ENCODE data around the gene NVL. TPM values are rescaled to one million over a fixed set of nuclear protein-coding genes. Genes with fewer than 3 reads are reported as not detected.

The NVL gene
- total and polyA plus RNA-seq, 10 of the 15 experiments (the other 5 are each of a cell fraction or from before 2014, with no cell fraction given), result 20.3 to 49.6 (median 35.2) TPM

DNA sequence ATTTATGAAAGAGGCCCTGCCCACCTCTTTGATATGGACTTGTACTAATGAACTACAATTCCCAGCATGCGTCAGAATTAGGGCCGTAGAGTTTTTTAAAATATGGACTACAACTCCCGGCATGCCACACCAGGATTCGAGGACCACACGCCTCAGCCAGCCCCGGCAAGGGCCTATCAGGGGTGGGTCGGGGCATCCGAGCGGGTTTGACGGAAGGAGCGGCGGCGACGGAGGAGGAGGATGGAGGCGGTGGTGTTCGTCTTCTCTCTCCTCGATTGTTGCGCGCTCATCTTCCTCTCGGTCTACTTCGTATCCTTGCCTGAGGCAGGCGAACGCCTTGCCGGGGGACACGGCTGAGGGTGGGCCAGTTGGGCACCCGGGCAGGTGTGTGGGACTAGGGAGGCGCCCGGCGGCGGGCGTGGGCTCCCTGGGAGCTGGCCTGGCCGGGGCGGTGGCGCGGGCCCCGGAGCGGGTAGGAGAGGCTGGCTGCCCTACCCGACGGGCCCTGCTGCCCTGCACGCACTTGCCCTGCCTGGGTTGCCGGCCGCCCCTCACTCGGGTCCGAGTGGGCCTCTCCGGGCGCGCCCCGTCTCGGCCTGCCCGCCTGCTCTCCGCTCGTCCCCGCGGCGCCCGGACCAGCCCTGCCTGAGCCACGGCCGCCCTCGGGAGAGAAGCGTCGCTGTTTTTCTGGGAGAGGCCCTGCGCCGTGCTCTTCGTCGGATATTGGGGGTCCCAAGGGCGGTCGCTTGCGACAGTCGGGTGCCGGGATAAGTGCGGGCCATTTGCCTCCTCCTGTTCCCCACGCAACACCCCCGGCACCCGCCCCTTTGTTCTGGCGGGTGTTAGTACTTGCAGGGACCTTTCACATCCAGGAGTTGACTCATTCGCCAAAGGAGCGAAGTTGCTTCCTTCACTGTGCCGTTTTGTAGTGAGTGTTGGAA is 27.0 kb upstream of the NVL start, which contains the start of gene CNIH4 (continued):
- TF ChIP-seq, protein P1, sequence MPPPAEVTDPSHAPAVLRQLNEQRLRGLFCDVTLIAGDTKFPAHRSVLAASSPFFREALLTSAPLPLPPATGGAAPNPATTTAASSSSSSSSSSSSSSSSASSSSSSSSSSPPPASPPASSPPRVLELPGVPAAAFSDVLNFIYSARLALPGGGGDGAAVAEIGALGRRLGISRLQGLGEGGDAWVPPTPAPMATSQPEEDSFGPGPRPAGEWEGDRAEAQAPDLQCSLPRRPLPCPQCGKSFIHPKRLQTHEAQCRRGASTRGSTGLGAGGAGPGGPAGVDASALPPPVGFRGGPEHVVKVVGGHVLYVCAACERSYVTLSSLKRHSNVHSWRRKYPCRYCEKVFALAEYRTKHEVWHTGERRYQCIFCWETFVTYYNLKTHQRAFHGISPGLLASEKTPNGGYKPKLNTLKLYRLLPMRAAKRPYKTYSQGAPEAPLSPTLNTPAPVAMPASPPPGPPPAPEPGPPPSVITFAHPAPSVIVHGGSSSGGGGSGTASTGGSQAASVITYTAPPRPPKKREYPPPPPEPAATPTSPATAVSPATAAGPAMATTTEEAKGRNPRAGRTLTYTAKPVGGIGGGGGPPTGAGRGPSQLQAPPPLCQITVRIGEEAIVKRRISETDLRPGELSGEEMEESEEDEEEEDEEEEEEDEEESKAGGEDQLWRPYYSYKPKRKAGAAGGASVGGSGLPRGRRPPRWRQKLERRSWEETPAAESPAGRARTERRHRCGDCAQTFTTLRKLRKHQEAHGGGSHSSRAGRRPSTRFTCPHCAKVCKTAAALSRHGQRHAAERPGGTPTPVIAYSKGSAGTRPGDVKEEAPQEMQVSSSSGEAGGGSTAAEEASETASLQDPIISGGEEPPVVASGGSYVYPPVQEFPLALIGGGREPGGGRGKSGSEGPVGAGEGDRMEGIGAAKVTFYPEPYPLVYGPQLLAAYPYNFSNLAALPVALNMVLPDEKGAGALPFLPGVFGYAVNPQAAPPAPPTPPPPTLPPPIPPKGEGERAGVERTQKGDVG (CRISPR knock-in tag; IDR thresholded peaks at IDR 0.05), result no peak
- TF ChIP-seq, protein P2, sequence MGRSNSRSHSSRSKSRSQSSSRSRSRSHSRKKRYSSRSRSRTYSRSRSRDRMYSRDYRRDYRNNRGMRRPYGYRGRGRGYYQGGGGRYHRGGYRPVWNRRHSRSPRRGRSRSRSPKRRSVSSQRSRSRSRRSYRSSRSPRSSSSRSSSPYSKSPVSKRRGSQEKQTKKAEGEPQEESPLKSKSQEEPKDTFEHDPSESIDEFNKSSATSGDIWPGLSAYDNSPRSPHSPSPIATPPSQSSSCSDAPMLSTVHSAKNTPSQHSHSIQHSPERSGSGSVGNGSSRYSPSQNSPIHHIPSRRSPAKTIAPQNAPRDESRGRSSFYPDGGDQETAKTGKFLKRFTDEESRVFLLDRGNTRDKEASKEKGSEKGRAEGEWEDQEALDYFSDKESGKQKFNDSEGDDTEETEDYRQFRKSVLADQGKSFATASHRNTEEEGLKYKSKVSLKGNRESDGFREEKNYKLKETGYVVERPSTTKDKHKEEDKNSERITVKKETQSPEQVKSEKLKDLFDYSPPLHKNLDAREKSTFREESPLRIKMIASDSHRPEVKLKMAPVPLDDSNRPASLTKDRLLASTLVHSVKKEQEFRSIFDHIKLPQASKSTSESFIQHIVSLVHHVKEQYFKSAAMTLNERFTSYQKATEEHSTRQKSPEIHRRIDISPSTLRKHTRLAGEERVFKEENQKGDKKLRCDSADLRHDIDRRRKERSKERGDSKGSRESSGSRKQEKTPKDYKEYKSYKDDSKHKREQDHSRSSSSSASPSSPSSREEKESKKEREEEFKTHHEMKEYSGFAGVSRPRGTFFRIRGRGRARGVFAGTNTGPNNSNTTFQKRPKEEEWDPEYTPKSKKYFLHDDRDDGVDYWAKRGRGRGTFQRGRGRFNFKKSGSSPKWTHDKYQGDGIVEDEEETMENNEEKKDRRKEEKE (IDR thresholded peaks at IDR 0.05), result no peak
- peak; percentile 69; the same call in 1 of the 2 replicates for TF ChIP-seq ZNF384 (IDR thresholded peaks at IDR 0.05; ENCODE audit: borderline replicate concordance, low read depth, low read length)
- TF ChIP-seq TCF3 (IDR thresholded peaks at IDR 0.05; ENCODE audit: borderline replicate concordance, insufficient read depth, low read depth, low read length), result no peak
- TF ChIP-seq HDAC2 (IDR thresholded peaks at IDR 0.05), result no peak
- 0 out of 2 replicates have a peak, but pooled peaks have one; percentile 34 for TF ChIP-seq CHD2 (IDR thresholded peaks at IDR 0.05; ENCODE audit: borderline replicate concordance, low read depth, low read length)
- TF ChIP-seq CREM (IDR thresholded peaks at IDR 0.05; ENCODE audit: low read depth), result peak; percentile 93
- TF ChIP-seq, protein P3, sequence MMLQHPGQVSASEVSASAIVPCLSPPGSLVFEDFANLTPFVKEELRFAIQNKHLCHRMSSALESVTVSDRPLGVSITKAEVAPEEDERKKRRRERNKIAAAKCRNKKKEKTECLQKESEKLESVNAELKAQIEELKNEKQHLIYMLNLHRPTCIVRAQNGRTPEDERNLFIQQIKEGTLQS (IDR thresholded peaks at IDR 0.05; ENCODE audit: borderline replicate concordance, extremely low read depth, low read depth, low read length), result no peak
- TF ChIP-seq, protein P4, sequence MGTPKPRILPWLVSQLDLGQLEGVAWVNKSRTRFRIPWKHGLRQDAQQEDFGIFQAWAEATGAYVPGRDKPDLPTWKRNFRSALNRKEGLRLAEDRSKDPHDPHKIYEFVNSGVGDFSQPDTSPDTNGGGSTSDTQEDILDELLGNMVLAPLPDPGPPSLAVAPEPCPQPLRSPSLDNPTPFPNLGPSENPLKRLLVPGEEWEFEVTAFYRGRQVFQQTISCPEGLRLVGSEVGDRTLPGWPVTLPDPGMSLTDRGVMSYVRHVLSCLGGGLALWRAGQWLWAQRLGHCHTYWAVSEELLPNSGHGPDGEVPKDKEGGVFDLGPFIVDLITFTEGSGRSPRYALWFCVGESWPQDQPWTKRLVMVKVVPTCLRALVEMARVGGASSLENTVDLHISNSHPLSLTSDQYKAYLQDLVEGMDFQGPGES (IDR thresholded peaks at IDR 0.05), result no peak
- no peak for TF ChIP-seq HDAC6 (IDR thresholded peaks at IDR 0.05; ENCODE audit: unreplicated experiment)
- no peak for TF ChIP-seq POLR2AphosphoS2 (IDR thresholded peaks at IDR 0.05; ENCODE audit: low read depth, low read length)
- peak; percentile 71 for TF ChIP-seq NR2C1 (IDR thresholded peaks at IDR 0.05)
- TF ChIP-seq FOS (IDR thresholded peaks at IDR 0.05; ENCODE audit: borderline replicate concordance, extremely low read depth, insufficient read length), result no peak
- no peak for TF ChIP-seq ZNF217 (IDR thresholded peaks at IDR 0.05)
- TF ChIP-seq, protein P5, sequence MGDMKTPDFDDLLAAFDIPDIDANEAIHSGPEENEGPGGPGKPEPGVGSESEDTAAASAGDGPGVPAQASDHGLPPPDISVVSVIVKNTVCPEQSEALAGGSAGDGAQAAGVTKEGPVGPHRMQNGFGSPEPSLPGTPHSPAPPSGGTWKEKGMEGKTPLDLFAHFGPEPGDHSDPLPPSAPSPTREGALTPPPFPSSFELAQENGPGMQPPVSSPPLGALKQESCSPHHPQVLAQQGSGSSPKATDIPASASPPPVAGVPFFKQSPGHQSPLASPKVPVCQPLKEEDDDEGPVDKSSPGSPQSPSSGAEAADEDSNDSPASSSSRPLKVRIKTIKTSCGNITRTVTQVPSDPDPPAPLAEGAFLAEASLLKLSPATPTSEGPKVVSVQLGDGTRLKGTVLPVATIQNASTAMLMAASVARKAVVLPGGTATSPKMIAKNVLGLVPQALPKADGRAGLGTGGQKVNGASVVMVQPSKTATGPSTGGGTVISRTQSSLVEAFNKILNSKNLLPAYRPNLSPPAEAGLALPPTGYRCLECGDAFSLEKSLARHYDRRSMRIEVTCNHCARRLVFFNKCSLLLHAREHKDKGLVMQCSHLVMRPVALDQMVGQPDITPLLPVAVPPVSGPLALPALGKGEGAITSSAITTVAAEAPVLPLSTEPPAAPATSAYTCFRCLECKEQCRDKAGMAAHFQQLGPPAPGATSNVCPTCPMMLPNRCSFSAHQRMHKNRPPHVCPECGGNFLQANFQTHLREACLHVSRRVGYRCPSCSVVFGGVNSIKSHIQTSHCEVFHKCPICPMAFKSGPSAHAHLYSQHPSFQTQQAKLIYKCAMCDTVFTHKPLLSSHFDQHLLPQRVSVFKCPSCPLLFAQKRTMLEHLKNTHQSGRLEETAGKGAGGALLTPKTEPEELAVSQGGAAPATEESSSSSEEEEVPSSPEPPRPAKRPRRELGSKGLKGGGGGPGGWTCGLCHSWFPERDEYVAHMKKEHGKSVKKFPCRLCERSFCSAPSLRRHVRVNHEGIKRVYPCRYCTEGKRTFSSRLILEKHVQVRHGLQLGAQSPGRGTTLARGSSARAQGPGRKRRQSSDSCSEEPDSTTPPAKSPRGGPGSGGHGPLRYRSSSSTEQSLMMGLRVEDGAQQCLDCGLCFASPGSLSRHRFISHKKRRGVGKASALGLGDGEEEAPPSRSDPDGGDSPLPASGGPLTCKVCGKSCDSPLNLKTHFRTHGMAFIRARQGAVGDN (IDR thresholded peaks at IDR 0.05), result no peak
